Measurements from ENCODE around the gene MS4A8.
"Not testable (repeated sequence)": the region's sequence is repeated elsewhere in the genome, so short reads cannot be mapped to it uniquely, and the experiment has no call there.

MS4A8 gene, protein sequence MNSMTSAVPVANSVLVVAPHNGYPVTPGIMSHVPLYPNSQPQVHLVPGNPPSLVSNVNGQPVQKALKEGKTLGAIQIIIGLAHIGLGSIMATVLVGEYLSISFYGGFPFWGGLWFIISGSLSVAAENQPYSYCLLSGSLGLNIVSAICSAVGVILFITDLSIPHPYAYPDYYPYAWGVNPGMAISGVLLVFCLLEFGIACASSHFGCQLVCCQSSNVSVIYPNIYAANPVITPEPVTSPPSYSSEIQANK

DNA sequence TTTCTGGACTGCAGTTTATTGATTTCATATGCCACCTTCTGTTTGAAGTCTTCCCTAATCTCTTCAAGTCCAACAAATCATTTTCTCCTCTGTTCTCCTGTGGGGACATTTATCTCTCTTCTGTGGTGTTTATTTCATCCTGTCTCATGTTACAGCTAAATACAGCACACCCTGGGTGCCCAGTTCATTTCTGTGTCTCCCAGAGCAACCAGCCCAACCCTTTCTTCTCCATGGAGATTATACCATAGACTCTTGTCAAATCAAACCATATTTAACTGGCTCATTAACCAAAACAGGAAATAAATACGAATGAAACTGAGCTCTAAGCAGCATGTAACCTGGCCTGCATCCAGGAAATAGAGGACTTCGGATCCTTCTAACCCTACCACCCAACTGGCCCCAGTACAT, at the start of gene MS4A8:
Gene MS4A8 (plus strand): TSS at position 329 of the 408 bp plus-strand sequence. CDS start 1,249 bp downstream, outside the sequence.
- peak; percentile 95 for DNase-seq

DNA sequence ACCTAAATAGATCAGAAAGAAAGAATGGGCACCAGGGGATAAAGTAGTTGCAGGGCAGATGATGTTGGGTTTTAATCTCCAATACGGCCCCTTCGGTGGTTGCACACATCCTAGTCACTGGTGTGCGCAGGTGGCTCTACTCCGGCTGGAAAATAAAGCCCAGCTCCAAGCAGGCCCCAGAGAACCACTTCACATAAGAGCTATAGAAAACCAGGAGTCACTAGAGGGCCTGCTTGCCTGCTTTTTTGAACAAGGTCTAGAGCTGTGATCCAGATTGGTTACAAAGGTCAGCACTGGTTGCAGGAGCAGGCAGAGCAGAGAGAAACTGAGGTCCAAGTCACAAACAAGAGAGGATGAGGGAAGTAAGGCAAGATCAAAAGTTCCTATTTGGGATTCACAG, 41.5 kb upstream of the MS4A8 start:
- DNase-seq: peak; percentile 94

DNA sequence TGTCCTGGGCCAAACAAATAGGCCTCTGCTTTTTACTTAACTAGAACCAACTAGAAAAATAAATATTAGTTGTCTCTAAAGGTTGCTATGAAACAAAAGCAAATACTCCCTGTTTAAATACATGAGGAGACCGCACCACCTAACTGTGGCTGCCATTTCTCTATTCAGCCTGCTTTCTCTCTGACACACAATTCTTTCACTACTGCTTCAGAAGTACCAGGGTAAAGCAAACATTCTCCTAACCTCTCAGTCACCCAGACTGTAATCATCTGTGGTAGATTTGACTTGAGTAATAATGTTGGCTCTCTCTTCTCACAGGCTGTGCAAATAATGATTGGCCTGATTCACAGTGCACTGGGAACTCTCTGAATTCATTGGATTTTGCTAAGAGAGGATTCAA, 41.0 kb upstream of the MS4A8 start:
- DNase-seq: peak; percentile 93

DNA sequence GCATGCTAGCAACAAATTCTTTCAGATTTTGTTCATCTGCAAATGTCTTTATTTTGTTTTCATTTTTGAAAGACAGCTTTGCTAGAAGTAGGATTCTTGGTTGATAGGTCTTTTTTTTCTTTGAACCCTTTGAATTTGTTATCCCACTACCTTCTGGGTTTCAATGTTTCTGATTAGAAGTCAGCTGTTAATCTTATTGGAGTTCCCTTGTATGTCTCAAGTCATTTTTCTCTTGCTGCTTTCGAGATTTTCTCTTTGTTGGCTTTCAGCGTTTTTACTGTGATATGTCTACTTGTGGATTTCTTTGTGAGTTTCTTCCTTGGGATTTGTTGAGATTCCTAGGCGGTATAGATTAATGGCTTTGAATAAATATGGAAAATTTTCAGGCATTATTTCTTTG, 27.2 kb upstream of the MS4A8 start:
- no peak for DNase-seq

DNA sequence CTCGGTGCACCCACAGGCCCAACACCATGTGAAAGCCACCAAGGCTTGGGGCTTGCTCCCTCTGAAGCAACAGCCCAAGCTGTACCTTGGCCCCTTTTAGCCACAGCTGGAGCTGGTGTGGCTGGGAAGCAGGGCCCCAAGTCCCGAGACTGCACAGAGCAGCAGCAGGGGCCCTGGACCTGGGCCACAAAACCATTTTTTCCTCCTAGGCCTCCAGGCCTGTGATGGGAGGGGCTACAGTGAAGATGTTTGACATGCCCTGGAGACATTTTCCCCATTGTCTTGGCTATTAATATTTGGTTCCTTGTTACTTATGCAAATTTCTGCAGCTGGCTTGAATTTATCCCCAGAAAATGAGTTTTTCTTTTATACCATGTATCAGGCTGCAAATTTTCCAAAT, 21.2 kb upstream of the MS4A8 start:
- not testable (repeated sequence) for DNase-seq

DNA sequence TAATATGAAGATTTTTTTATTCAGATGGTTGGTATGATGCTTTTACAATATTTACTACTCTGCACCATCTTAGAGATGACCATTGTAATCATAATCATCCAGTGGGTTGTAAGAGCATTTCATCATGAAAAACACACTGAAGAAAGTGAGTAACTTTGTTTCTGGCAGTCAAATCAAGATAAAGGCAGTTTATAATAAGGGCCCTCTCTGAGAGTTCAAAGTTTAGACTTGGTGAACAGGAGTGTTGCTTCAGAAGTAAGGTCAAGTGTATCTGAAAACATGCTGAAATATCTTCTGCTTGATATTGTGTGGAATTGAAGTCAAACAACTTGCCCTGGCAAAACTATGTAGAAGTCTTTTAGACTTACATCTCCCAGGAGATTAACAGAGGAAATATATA, 19.5 kb upstream of the MS4A8 start:
- no peak for DNase-seq

DNA sequence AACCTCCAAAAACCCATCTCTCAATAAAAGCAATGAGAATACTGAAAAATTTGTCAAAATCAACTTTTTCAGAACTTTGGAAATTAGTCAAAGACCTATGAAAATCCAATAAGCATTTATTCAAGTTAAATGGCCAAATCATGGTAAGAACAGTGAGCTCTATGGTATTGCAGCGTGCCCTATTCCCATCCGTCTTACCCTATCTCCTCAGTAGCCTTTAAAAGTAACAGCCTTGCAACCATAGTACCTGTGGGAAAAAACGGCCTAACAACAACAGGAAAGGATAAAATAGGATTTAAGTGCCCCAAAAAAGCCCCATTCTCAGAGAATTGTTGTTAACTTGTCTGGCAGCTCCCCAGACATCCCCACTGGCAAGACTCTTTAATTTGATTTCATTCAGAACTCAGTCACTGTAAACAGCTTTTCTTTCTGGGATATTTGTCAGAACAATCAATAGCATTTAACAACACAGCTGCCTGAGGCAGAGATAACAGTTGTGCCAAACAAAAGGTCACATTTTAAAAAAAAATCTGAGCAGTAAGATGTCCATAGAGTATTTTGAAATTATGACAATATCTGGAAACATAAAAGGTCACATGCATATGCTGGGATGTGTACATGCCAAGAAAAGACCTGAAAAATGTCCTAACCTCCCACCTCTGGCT, 18.8 kb upstream of the MS4A8 start:
- no peak for DNase-seq

DNA sequence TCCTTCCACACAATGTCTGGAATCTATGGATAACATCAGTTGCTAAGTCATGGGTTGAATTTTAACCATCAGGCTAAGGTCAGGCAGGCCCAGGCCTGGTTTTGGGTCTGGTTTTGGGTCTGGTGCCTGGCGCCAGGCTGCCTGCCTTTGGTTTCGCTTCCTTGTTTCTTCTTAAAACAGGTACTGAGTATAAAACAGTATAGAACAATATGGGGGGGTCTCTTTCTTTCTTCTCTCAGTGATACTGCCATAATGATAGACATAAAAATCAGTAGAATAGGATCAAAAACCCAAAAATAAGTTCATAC, 14.9 kb upstream of the MS4A8 start:
- DNase-seq: not testable (repeated sequence)

DNA sequence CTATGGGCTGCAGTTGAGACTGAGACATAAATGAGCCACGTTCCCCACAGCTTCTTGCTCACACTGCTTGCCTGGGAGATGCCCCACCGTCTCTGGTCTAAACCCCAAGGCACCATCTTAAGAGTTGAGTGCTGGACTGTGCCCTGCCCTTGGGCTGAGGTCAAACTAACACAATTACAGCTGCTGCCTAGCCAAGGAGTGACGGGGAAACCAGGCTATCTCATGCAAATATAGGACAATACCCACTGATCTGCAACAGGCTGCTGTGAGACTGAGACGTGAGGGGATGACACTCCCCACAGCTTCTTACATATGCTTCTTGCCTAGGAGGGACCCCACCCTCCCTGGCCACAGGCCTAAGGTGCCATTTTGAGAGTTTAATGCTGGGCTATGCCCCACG, 7.8 kb upstream of the MS4A8 start:
- DNase-seq: no peak

DNA sequence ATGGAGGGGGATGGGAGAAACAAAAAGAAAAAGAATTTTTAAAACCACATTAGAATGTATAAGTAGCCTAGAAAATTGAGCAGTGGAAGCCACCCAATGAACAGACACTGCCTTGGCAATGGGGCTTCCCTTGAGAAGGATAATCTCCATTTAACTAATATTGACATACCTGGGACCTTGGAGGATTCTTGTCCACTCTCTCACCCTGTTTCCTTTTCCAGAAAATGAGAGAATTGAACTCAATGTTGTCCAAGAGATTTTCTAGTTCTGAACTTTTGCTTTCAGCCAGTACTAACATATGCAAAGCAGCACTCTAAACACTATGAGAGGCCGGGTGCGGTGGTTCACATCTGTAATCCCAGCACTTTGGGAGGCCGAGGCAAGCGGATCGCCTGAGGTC, 524 bp downstream of the MS4A8 start:
- no peak for DNase-seq

DNA sequence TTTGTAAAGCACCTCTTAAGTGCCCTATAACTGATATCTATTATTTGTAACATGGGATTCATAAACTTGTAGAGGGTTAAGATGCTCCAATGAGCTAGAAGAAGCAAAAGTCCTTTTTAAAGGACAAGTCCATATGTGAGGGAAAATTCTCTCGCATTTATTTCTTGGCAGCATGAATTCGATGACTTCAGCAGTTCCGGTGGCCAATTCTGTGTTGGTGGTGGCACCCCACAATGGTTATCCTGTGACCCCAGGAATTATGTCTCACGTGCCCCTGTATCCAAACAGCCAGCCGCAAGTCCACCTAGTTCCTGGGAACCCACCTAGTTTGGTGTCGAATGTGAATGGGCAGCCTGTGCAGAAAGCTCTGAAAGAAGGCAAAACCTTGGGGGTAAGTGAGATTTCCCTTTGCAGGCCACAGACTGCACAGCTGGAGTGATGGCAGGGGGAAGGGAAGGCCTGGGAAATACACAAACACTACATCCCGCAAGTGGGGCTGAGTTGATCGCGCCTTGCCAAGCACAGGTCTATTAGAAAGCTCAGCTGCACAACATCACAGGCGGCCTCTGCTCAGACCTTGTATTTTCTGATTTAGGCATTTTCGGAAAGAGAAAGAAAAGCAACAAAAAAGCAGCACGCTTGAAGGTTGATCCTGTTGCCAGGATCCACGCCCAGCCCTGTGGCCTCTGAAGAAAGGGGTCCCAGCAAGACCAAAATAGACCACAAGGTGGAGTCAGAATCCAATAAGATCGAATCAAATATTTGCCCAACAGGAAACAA, 1.5 kb downstream of the MS4A8 start:
- DNase-seq: peak; percentile 88

DNA sequence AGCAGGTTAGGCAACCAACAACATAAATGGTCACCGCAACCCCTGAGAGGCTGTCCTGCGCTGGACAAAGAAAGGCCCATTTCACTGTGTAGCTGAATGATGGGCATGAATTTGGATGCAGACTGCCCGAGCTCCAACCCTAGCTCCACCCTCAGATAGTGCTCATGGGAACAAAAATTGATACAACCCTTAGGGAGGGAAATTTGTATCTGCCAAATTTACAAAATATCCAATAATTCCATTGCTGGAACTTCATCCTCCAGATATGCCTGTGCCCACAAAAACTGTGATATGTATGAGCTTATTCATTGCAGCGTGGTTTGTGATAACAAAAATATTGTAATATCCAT, 2.0 kb downstream of the MS4A8 start:
- no peak for DNase-seq

DNA sequence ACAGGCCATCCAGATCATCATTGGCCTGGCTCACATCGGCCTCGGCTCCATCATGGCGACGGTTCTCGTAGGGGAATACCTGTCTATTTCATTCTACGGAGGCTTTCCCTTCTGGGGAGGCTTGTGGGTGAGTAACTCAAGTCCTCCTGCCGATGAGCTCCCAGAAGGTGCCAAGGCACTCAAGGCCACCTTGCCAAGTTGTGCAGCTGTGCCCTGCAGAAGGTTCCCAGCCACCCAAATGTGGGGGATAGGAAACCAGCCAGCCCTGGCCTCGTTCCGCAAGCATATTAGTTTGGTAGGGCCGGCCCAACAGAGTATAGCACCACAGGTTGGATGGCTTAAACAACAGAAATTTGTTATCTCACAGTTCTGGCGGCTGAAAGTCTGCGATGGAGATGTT, 4.0 kb downstream of the MS4A8 start:
- DNase-seq: no peak

DNA sequence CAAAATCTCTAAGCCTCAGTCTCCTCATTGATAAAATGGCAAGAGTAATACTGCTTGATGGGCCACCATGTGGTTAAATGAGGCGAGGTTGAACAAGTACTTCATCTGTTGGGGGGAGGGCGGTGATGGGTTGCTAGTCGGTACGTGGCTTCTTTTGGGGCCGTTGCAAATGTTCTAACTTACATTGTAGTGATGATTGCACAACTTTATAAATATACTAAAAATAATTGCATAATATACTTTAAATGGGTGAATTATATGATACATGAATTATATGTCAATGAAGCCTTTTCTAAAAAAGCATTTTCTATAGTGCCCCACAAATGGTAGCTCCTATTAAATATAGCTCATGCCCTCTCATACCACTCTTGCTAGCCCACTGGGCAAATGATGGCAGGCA, 6.5 kb downstream of the MS4A8 start:
- no peak for DNase-seq

DNA sequence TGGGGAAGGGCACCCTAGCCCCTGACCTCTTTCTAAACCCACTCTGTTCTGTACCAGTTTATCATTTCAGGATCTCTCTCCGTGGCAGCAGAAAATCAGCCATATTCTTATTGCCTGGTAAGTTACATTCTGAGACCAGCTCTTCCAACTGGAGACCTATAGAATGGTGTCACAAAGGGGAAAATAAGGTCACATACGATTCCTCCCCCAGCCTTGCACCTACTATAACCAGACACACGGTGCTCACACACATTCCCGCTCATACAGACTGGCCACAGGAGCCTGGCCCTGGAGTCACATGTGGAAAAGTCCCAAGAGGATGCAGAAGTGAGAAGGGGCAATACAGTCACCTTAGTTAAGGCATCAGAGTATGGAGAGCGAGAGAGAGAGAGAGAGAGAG, 7.5 kb downstream of the MS4A8 start:
- no peak for DNase-seq

DNA sequence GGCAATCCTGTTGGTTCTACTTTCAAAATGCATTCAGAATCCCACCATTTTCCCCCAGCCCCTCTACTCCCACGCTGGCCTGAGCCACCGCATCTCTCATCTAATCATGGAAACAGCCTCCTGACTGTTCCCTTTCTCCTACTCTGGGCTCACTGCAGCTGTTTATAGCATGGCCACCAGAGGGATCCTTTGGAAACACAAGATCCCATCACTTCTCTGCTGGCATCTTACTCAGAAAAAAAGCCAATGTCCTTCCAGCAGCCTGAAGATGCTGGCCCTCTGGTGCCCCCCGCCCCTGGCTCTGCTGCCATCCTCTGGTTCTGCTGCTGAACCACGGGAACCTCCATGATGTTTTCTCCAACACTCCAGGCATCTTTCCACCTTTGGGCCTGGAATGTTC, 11.1 kb downstream of the MS4A8 start:
- DNase-seq: no peak

DNA sequence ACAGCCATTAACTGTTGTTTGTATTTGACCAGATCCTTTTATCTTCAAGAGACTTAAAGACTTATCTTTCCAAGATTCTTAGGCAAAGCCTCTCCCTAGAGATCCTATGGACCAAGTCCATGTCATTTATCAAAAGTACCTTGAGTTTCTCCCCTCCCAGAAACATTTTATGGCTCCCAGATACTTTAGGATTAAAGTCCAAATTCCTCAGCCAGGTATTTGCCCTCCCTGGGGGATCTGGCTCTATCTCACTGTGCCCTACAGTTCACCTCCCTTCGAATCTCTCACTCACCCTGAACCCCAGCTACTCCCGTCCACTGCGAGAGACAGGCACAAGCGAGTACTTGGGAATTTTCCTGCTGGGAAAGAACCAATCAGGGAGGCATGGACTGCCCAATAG, 11.9 kb downstream of the MS4A8 start:
- DNase-seq: no peak

DNA sequence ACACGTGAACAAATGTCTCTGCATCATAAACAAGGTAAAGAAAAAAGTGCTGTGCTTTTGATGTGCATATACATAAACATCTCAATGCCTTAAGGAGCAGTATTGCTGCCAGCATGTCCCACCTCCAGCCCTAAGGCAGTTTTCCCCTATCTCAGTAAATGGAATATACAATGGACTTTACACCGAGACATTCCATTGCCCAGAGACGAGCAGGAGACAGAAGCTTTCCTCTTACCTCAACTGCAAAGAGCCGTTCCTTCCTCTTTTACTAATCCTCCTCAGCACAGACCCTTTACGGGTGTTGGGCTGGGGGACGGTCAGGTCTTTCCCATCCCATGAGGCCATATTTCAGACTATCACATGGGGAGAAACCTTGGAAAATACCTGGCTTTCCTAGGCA, 14.0 kb downstream of the MS4A8 start:
- not testable (repeated sequence) for DNase-seq

DNA sequence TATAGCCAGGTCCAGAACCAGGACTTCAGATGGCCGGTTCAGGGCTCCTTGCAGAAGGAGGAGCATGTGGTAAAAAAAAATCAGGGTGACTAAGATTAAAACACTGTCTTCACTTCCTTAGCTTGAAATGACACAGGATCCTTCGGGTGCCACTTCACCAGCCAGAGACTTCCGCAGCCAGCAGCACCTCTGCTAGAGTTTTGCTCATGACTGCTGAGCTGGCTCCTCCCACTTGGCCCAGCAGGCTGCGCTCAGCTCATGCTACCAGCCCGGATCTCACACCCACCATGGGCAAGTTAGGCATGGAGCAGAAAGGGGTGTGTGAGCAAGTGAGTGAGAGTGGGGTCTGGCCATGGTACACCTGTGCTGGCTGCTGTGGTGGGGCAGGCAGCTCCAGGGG, 18.5 kb downstream of the MS4A8 start:
- no peak for DNase-seq

DNA sequence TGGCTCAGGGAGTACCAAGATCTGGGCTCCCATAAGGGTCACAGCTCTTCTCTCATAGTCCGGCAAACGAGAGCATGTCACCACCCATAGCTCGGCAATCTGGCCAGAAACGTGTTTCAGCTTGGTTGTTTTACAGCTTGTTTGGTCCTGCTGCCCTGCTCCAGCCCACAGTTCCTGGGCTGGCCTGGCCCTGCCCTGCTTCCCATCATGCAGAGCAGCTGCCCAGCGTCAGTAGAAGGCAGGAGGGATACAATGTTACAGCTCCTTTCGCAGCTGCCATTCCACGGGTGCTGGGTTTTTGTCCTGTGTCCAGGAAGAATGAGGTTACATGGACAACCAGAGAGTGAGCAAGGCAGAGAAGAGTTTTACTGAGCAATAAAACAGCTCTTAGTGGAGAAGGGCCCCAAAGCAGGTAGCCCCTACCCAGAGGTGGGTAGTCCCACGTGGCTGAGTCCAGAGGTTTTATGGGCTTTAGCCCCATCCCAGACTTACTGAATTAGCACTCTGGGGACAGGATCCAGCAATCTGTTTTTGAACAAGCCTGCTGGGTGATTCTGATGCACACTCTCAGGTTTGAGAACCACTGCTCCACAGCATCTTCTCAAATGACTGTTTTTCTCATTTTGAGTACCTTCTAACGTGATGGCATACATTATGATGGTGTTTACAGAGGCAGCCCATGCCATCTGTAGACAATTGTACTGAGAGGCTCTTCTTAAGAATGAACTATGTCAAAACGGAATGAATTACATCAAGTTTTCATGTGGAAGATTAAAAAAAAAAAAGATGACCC, 19.3 kb downstream of the MS4A8 start:
- DNase-seq: no peak

DNA sequence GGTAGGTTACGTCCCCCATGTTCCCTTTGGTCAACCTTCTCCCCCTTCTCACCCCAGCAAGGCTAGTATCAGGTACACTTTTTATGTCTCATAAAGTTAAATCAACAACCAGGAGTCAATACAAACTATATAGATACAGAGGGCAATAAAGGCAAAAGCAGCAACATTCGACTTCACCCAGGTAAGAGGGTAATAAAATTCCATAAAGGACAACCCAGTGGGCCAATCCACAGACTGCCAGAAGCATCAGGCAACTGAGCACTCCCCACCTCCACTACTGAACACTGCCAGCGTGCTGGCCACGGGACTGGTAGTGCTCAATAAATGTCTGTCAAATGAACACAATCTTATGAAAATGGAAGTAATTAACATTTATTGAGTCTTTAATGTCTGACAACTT, 20.0 kb downstream of the MS4A8 start:
- no peak for DNase-seq

DNA sequence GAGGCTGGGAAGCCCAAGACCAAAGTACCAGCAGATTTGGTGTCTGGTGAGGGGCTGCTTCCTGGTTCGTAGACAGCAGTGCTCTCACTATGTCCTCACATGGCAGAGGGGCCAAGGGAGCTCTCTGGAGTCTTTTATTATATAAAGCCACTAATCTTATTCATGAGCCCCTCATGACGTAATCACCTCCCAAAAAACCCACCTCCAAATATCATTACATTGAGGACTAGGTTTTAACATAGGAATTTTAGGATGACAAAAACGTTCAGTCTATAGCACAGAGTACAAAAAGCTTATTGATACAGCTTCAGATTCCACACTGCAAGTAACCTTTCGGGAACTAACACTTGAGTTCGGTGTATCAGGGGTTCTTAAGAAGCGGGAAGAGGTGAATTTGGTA, 21.0 kb downstream of the MS4A8 start:
- DNase-seq: no peak

DNA sequence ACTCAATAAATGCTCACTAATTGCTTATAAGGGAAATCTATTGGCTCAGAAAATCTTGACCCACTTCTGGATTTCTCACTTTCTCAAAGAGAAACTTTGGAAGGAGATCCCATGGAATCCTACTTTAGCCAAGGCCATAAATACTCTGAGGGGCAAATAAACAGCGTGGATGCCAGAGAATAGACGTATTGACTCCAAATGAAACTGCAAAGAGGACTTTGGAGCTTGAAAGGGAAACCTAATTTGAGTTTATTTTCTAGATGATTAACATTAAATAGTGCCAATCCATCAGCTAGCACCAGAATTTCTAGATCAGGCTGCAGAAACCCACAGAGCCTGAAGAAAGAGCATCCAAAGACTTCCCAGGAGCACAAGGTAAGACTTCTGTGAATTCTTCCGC, 25.0 kb downstream of the MS4A8 start, which contains the start of gene MS4A18:
Gene MS4A18 (plus strand): TSS at position 301 of the 400 bp plus-strand sequence.
- no peak for DNase-seq

DNA sequence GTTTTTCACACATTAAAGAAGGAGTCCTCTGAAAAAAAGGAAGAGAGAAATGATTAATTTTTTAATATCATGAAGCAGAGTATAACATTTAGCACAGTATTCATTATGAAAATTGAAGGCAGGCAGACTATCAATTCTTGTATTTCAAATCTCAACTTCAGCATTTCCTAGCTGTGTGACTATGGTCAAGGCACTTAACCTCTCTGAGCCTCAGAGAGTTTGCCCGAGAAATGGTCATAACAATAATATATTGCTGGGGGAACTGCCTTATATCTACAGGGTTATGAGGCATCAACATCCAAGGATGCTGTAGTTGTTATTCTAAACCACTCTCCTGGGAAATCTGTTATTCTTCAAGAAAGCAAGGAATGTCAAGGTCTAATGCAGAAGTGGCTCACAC, 26.2 kb downstream of the MS4A8 start:
- DNase-seq: no peak

Data from NCI-H1092 (cell line).